ENCODE data around the gene DENND1A. TPM values are rescaled to one million over a fixed set of nuclear protein-coding genes. Genes with fewer than 3 reads are reported as not detected.

Gene DENND1A
- total RNA-seq, 1 experiment from 2014 or later: 19.7 TPM

GRCh38 chr9:123394291-123395235 is 535.4 kb downstream of the DENND1A start:
- Histone ChIP-seq H3K9me3 (ENCODE audit: control insufficient read depth, insufficient read depth, low read depth, low read length) (no peaks in the 10 kb centered on the region), H3K4me3 (ENCODE audit: low read depth in 2 of 2, low read length in 2 of 2) (no peak overlapping the region), H3K36me3 (ENCODE audit: control insufficient read depth, insufficient read depth, low read length) (no peaks in the 10 kb centered on the region), H3K27ac (ENCODE audit: low read length) (no peak overlapping the region), H3K4me1 (ENCODE audit: control insufficient read depth, insufficient read depth, low read length) (no peaks in the 10 kb centered on the region), H3K27me3 (ENCODE audit: control insufficient read depth, insufficient read depth, low read length) (no peaks in the 10 kb centered on the region)
- intact Hi-C loops (cut with micrococcal nuclease; ENCODE audit: unreplicated experiment): no loop called here
- no TSS peak for BruUV-seq (replicated peaks)
- CTCF ChIA-PET: no interaction called here
- ATAC-seq: no peak
- in situ Hi-C loops (cut with HindIII; ENCODE audit: low pct_unique_long_range_greater_than_20kb, low sequenced_read_pairs): no loop called here
- POLR2A ChIA-PET: no interaction called here
- TF ChIP-seq, protein P1, sequence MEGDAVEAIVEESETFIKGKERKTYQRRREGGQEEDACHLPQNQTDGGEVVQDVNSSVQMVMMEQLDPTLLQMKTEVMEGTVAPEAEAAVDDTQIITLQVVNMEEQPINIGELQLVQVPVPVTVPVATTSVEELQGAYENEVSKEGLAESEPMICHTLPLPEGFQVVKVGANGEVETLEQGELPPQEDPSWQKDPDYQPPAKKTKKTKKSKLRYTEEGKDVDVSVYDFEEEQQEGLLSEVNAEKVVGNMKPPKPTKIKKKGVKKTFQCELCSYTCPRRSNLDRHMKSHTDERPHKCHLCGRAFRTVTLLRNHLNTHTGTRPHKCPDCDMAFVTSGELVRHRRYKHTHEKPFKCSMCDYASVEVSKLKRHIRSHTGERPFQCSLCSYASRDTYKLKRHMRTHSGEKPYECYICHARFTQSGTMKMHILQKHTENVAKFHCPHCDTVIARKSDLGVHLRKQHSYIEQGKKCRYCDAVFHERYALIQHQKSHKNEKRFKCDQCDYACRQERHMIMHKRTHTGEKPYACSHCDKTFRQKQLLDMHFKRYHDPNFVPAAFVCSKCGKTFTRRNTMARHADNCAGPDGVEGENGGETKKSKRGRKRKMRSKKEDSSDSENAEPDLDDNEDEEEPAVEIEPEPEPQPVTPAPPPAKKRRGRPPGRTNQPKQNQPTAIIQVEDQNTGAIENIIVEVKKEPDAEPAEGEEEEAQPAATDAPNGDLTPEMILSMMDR (IDR thresholded peaks at IDR 0.05): no peak
- TF ChIP-seq REST (IDR thresholded peaks at IDR 0.05; ENCODE audit: insufficient read depth in 1 of 2, low read depth in 2 of 2, low read length in 1 of 2): no peak
- DNase-seq (ENCODE audit: low read depth, low spot score): no peak

GRCh38 chr9:123392802-123393201 is 537.1 kb downstream of the DENND1A start:
- H3K27ac ChIP-seq (ENCODE audit: low read length): no peak overlapping the region
- TF ChIP-seq SIN3A (IDR thresholded peaks at IDR 0.05; ENCODE audit: borderline replicate concordance, insufficient read depth, low read depth, low read length): no peak
- intact Hi-C loops (cut with micrococcal nuclease; ENCODE audit: unreplicated experiment) (no loop called here), in situ Hi-C loops (cut with HindIII; ENCODE audit: low pct_unique_long_range_greater_than_20kb, low sequenced_read_pairs) (no loop called here)
- H3K9me3 ChIP-seq (ENCODE audit: control insufficient read depth, insufficient read depth, low read depth, low read length): no peaks in the 10 kb centered on the region
- BruUV-seq (replicated peaks): no TSS peak
- no peaks in the 10 kb centered on the region for H3K36me3 ChIP-seq (ENCODE audit: control insufficient read depth, insufficient read depth, low read length)
- ChIA-PET CTCF (no interaction called here), POLR2A (no interaction called here)
- ATAC-seq (no peak), DNase-seq (ENCODE audit: low read depth, low spot score) (no peak)
- H3K4me3 ChIP-seq (ENCODE audit: low read depth in 2 of 2, low read length in 2 of 2): no peak overlapping the region
- no peaks in the 10 kb centered on the region for H3K4me1 ChIP-seq (ENCODE audit: control insufficient read depth, insufficient read depth, low read length)
- no peaks in the 10 kb centered on the region for H3K27me3 ChIP-seq (ENCODE audit: control insufficient read depth, insufficient read depth, low read length)

DNA sequence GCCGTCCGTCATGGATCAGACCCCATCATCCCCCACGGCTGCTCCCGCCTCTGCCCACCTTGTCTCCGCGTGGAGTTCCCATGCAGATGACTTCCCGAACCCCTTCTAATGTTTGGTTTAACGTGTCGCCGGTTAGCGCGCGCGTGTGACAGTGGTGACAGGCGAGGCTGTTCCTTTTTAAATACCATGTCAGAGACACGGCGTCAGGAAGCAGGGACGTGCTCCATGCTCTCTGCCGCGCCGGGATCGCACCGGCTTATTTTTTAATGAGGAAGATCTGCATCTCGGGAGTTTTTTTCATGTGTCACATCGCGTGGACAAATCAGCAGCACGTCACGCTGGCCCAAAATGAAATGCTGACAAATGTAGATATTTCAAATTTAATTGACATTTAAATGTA is 538.0 kb downstream of the DENND1A start:
- ATAC-seq: no peak
- no TSS peak for BruUV-seq (replicated peaks)
- no peak for TF ChIP-seq SIN3A (IDR thresholded peaks at IDR 0.05; ENCODE audit: borderline replicate concordance, insufficient read depth, low read depth, low read length)
- no peak for TF ChIP-seq TCF7L2 (IDR thresholded peaks at IDR 0.05; ENCODE audit: low read depth, low read length)
- TF ChIP-seq POLR2AphosphoS5 (IDR thresholded peaks at IDR 0.05; ENCODE audit: low read depth, low read length): no peak
- TF ChIP-seq REST (IDR thresholded peaks at IDR 0.05; ENCODE audit: insufficient read depth in 1 of 2, low read depth in 2 of 2, low read length in 1 of 2): no peak
- TF ChIP-seq, protein P1 (IDR thresholded peaks at IDR 0.05): no peak
- Histone ChIP-seq H3K36me3 (ENCODE audit: control insufficient read depth, insufficient read depth, low read length) (no peaks in the 10 kb centered on the region), H3K9me3 (ENCODE audit: control insufficient read depth, insufficient read depth, low read depth, low read length) (no peaks in the 10 kb centered on the region), H3K4me3 (ENCODE audit: low read depth in 2 of 2, low read length in 2 of 2) (no peak overlapping the region), H3K4me1 (ENCODE audit: control insufficient read depth, insufficient read depth, low read length) (no peaks in the 10 kb centered on the region), H3K27me3 (ENCODE audit: control insufficient read depth, insufficient read depth, low read length) (no peaks in the 10 kb centered on the region), H3K27ac (ENCODE audit: low read length) (no peak overlapping the region)
- POLR2A ChIA-PET: no interaction called here
- DNase-seq (ENCODE audit: low read depth, low spot score): no peak
- intact Hi-C loops (cut with micrococcal nuclease; ENCODE audit: unreplicated experiment): no loop called here
- CTCF ChIA-PET: no interaction called here
- in situ Hi-C loops (cut with HindIII; ENCODE audit: low pct_unique_long_range_greater_than_20kb, low sequenced_read_pairs): no loop called here
